HAP-1 (cell line): Measurements from ENCODE around the gene CPB1.

Source experiments
- DNase-seq, 2 experiments: peaks; one replicate each; pipeline ENCODE4 v3.0.0-alpha.2; 2016 to 2020; ENCODE audit warnings: low spot score in 2 of 2
- H3K27me3 ChIP-seq: fragments of 250-450 bp; sonication (Bioruptor Pico); 2 replicates; pipeline ENCODE4 v1.5.1; 2020; ENCODE audit warnings: low read depth, mild to moderate bottlenecking, moderate library complexity
- H3K36me3 ChIP-seq: fragments of 250-450 bp; sonication (Bioruptor Pico); replicated peaks from 2 replicates; pipeline ENCODE4 v1.5.1; 2020; ENCODE audit warnings: mild to moderate bottlenecking
- H3K4me1 ChIP-seq: fragments of 250-450 bp; sonication (Bioruptor Pico); 2 replicates; pipeline ENCODE4 v1.5.1; 2020; ENCODE audit warnings: mild to moderate bottlenecking
- H3K4me3 ChIP-seq: fragments of 250-450 bp; sonication (Bioruptor Pico); 2 replicates; pipeline ENCODE4 v1.5.1; 2020; ENCODE audit warnings: mild to moderate bottlenecking, moderate library complexity
- H3K9me3 ChIP-seq: fragments of 250-450 bp; sonication (Bioruptor Pico); 2 replicates; pipeline ENCODE4 v1.5.1; 2020; ENCODE audit warnings: mild to moderate bottlenecking, moderate library complexity
- in situ Hi-C: fragments of 300-500 bp; cut with MboI; formaldehyde crosslinking; loops from 3 replicates; pipeline ENCODE4 v1.14.3; 2020; ENCODE audit warnings: low sequenced_read_pairs, inconsistent platforms, mixed read lengths

CPB1 gene

DNA sequence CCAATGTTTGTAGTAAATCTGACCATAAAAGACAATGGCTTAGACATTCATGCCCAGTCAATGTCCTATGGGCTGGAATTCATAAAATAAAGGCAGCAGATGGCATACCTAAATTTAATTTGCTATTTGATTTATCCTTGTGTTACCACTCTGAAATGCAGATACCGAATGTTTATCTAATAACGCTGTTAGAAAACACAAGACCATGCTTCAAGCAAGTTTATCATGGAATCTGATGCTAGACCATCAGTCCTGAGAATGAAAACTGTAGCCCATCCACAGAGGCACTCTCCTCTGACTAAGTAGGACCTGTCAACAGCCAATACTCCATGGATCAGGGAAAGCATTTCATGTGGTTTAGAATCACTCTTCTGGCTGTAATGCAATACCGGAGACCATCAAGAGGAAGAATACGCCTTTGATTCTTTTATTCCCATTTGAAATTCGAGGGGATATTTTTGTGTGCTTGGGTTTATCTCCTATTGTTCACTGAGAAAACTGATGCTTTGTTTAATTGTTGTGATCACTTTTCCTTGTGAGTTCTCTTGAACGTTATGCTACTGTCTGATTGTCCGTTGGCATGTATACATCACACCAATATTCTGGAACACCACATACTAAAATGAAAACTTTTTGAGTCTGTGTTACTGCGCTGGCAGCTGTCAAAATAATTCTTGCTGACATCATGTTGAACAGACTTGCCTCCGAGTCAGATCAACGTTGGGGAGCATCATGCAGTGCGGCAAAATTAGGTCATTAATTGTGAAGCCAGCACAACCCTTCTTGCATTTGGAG is 12.1 kb upstream of the CPB1 start:
- DNase-seq = no peak
- Histone ChIP-seq H3K27me3 (peaks cover 4% of the 10 kb centered on the region; the same call in 1 of the 2 replicates), H3K36me3 (no peaks in the 10 kb centered on the region), H3K4me3 (no peak overlapping the region), H3K9me3 (no peaks in the 10 kb centered on the region), H3K4me1 (0 out of 2 replicates have a peak, but pooled peaks cover 4% of the 10 kb centered on the region)
- in situ Hi-C loops = no loop called here

DNA sequence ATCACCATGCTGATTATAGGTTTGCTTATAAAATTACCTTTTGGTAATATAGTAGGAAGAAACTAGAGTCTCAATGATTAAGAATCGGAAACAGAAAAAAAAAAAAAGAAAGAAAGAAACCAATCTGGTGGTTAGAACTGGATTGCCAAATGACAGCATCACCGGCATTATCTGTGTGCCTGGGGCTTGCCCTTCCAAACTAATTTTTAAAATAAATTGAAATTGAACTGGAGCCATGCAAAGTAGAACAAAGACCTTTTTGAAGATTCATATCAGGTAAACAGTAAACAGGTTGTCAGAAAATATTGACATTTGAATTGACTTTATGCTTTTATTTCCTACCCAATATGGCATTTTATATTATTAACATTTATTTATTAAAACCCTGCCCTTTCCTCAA is 11.2 kb upstream of the CPB1 start:
- peaks cover 4% of the 10 kb centered on the region; the same call in 1 of the 2 replicates for H3K27me3 ChIP-seq
- in situ Hi-C loops = no loop called here
- H3K36me3 ChIP-seq = no peaks in the 10 kb centered on the region

DNA sequence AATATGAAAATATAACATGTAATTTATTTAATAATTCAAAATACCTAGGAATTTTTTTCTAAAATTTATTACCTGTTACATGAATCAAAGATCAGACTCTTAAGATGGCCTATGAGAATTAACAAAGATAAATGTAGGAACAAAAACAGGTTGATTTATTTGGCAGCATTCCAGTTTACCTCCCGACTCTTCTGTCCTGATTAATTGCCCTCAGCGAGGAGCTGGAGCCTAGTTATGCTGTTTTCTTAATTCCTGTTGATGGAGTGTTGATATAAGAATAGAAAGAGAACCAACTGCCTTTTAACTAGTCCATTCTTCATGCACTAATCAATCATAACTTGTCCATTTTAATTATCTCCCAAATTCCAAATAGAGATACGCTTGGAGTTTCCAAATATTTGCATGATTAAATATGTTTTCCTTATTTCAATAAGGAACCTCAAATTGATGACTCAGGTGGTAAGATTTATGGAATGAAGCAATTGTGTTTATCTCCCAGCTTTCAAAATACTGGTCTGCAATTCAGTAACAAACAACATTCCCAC is 10.6 kb upstream of the CPB1 start:
- H3K9me3 ChIP-seq = no peaks in the 10 kb centered on the region
- no peak overlapping the region for H3K4me3 ChIP-seq
- peaks cover 4% of the 10 kb centered on the region; the same call in 1 of the 2 replicates for H3K27me3 ChIP-seq
- H3K36me3 ChIP-seq = no peaks in the 10 kb centered on the region
- no peak for DNase-seq
- in situ Hi-C loops = no loop called here
- H3K4me1 ChIP-seq = 0 out of 2 replicates have a peak, but pooled peaks cover 4% of the 10 kb centered on the region

More for the DNA sequence above, 11.2 kb upstream of the CPB1 start:
- DNase-seq = no peak
- no peak overlapping the region for H3K4me3 ChIP-seq
- no peaks in the 10 kb centered on the region for H3K9me3 ChIP-seq
- H3K4me1 ChIP-seq = 0 out of 2 replicates have a peak, but pooled peaks cover 4% of the 10 kb centered on the region

DNA sequence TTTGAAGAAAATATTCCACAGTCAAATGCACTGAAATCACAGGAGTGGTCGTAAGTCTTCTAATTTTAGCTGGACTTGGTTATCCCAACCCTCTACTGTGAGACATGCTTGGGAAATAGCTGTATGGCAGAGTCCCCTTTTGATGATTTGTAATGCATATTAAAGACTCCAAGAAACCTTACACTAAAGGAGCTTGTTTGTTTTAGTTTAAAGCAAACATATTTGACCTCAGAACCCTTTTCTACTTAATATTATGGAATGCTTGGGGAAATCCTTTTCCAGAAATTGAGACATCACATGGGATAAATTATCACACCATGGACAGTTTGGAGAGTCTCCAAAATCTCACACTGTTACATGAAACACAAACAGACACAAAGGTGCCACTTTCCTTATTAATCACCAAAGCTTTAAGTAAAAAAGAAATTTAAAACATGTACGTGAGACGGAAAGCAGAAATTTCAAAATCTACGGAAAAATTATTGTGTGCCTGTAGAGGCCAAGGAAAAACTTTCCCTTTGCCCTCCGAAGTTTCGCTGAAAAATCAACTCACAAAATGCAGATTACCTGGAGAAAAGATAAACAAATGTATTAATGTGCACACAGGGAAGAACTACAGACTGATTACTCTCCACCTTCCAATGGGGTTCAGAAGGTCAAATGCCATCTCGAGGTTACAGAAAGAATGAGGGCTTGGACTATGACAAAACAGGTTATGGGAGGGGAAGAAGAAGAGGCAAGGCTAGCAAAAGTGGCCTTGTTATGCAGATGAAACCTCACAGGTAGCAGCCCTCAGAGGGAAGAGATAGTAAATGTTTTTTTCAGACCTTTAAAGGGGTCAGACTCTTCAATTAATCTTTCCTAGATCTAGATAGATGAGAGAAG is 7.0 kb upstream of the CPB1 start:
- DNase-seq = no peak
- H3K4me1 ChIP-seq = 0 out of 2 replicates have a peak, but pooled peaks cover 4% of the 10 kb centered on the region
- H3K36me3 ChIP-seq = no peaks in the 10 kb centered on the region
- no peaks in the 10 kb centered on the region for H3K9me3 ChIP-seq
- in situ Hi-C loops = no loop called here
- no peak overlapping the region for H3K4me3 ChIP-seq
- H3K27me3 ChIP-seq = peaks cover 7% of the 10 kb centered on the region

DNA sequence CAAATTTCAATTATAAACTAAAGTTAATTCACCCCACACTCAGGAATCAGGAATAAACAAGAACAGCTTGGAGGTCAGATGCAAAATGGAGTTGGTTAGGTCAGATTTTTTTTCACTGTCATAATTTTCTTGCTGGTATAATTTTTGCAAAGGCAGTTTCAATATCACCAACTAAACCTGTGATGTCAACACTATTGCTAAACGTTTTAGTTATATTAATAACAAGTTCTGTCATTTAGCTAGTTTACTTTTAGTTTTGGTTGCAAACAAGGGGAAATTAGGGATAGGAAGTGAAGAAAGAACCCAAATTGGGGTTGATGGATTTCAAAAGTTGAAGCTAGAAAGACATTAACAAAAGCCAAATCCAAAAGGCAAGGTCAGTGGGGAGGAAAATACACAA is 4.6 kb upstream of the CPB1 start:
- no peaks in the 10 kb centered on the region for H3K9me3 ChIP-seq
- peaks cover 3% of the 10 kb centered on the region; the same call in 1 of the 2 replicates for H3K27me3 ChIP-seq
- H3K4me1 ChIP-seq = 0 out of 2 replicates have a peak, but pooled peaks cover 4% of the 10 kb centered on the region
- no peak overlapping the region for H3K4me3 ChIP-seq
- no peak for DNase-seq
- in situ Hi-C loops = no loop called here
- no peaks in the 10 kb centered on the region for H3K36me3 ChIP-seq

DNA sequence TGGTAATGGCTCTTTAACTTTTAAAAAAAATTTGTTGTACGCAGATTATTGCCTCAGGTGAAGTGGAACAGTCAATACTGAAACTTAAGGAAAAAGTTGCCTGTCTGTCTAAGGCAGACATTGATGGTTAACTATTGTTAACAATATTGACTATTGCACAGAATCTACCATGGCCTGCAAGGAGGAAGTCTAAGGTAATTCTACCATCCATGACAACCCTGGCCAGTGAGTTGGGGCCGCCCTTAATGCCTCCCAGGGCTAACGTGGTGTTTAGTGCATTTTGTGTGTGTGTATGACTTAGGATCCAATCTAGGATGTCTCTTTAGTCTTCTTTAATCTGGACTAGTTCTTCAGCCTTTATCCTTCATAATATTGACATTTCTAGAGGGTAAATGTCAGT is 2.1 kb upstream of the CPB1 start:
- H3K4me1 ChIP-seq = no peaks in the 10 kb centered on the region
- H3K36me3 ChIP-seq = no peaks in the 10 kb centered on the region
- DNase-seq = no peak
- H3K9me3 ChIP-seq = no peaks in the 10 kb centered on the region
- in situ Hi-C loops = no loop called here
- H3K4me3 ChIP-seq = no peak overlapping the region
- peaks cover 6% of the 10 kb centered on the region for H3K27me3 ChIP-seq

DNA sequence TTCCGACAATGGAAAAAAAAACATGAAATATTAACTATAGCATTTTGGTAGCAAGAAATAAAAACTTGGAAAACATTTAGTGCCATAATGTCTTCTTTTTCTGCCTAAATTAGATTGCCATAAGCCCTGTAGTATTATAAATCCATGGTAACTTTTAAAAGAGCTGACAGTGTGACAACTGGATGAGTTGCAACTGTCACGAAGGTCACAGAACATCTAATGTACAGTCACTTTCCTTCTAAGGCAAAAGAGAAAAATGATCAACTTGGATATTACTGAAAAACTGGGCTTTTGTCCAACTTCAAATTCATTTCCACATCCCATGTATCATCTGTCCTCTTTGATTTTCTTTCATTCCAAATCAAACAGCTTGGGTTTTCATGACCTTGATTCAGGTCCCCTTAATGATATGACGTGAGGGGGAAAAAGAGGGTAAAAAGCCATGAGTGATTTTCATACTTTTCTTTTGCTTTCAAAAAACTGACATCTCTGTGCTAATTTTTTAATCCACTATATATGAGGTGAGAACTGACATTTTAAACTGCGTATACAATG is 602 bp downstream of the CPB1 start:
- in situ Hi-C loops = no loop called here
- peaks cover 9% of the 10 kb centered on the region for H3K27me3 ChIP-seq
- no peak for DNase-seq
- H3K9me3 ChIP-seq = no peaks in the 10 kb centered on the region
- peaks cover 4% of the 10 kb centered on the region; the same call in 1 of the 2 replicates for H3K4me1 ChIP-seq
- H3K4me3 ChIP-seq = no peak overlapping the region
- H3K36me3 ChIP-seq = no peaks in the 10 kb centered on the region

DNA sequence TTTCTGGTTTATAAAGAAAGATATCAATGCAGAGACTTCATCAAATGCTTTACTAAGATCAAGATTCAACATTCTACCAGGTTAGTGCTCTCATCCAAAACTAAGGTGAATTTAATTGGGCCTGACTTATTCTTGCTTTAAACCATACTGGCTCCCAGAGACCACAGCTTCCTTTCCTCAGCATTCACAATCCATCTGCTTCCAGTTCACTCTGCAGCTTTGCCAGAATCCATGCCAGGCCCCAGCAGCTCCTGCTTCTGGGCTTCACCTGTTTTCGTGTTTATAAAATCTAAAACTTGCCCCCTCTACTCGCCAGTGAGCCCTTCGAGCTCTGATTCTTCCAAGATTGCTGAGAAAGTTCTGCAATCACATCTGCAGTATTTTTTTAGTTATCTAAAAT is 2.3 kb downstream of the CPB1 start:
- H3K36me3 ChIP-seq = no peaks in the 10 kb centered on the region
- H3K4me3 ChIP-seq = no peak overlapping the region
- peaks cover 4% of the 10 kb centered on the region; the same call in 1 of the 2 replicates for H3K4me1 ChIP-seq
- DNase-seq = no peak
- H3K27me3 ChIP-seq = peaks cover 6% of the 10 kb centered on the region; the same call in 1 of the 2 replicates
- in situ Hi-C loops = no loop called here
- H3K9me3 ChIP-seq = no peaks in the 10 kb centered on the region

GRCh38 chr3:148833223-148833622 is 5.6 kb downstream of the CPB1 start:
- in situ Hi-C loops = no loop called here
- Histone ChIP-seq H3K9me3 (no peaks in the 10 kb centered on the region), H3K27me3 (peaks cover 11% of the 10 kb centered on the region), H3K4me3 (no peak overlapping the region), H3K4me1 (peaks cover 4% of the 10 kb centered on the region; the same call in 1 of the 2 replicates), H3K36me3 (no peaks in the 10 kb centered on the region)
- no peak for DNase-seq

DNA sequence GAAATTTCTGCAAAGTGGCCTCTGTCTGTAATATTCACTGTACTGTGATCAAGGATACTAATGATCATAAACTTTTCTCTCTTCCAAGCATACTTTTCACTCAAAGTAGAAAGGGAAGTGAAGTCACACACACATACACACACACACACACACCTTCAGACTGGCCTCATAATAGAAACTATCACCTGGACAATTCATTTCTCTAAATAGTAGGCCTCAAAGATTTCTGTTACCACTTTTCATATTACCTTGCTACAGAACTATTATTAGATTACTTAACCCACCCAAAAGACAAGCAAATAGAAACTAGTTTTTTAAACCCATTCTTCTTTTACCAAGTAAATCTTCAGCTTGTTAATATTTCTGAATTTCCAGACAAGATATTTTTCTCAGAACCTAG is 12.2 kb downstream of the CPB1 start:
- H3K4me1 ChIP-seq = no peaks in the 10 kb centered on the region
- in situ Hi-C loops = no loop called here
- no peaks in the 10 kb centered on the region for H3K9me3 ChIP-seq
- DNase-seq = no peak
- no peak overlapping the region for H3K4me3 ChIP-seq
- no peaks in the 10 kb centered on the region for H3K36me3 ChIP-seq
- peaks cover 5% of the 10 kb centered on the region; the same call in 1 of the 2 replicates for H3K27me3 ChIP-seq

- H3K36me3 ChIP-seq = no peaks in the 10 kb centered on the region
- in situ Hi-C loops = no loop called here
- DNase-seq = no peak
- H3K27me3 ChIP-seq = peaks cover 5% of the 10 kb centered on the region; the same call in 1 of the 2 replicates
- H3K4me1 ChIP-seq = no peaks in the 10 kb centered on the region
- H3K9me3 ChIP-seq = no peaks in the 10 kb centered on the region
- H3K4me3 ChIP-seq = no peak overlapping the region
These were observed 12.8 kb downstream of the CPB1 start for GRCh38 chr3:148840451-148840850.

GRCh38 chr3:148845756-148846395 is 18.3 kb downstream of the CPB1 start:
- no peaks in the 10 kb centered on the region for H3K36me3 ChIP-seq
- H3K9me3 ChIP-seq = no peaks in the 10 kb centered on the region
- no peaks in the 10 kb centered on the region for H3K4me1 ChIP-seq
- no peaks in the 10 kb centered on the region for H3K27me3 ChIP-seq
- no peak for DNase-seq
- in situ Hi-C loops = no loop called here
- H3K4me3 ChIP-seq = no peak overlapping the region

DNA sequence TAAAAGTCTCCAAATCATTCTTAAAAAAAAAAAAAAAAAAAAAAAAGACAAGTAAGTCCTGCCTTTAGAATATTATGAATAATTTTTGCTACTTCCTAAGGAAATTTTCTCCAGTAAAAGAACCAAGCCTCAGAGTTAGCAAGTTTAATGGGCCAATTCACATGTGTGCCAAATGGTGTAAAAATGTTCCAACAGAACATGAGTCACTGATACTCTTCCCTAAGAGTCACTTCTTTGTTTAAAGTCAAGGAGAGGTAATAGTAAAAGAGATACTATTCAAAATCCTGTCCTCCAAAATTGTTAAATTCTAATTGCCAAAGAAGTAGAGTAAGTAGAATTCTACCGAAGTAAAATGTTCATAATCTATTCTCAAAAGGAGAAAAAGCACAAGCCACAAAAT is 19.7 kb downstream of the CPB1 start:
- H3K4me1 ChIP-seq = no peaks in the 10 kb centered on the region
- in situ Hi-C loops = no loop called here
- no peak overlapping the region for H3K4me3 ChIP-seq

More for the DNA sequence above, 19.7 kb downstream of the CPB1 start:
- no peaks in the 10 kb centered on the region for H3K27me3 ChIP-seq
- no peaks in the 10 kb centered on the region for H3K9me3 ChIP-seq
- no peak for DNase-seq
- no peaks in the 10 kb centered on the region for H3K36me3 ChIP-seq
